KG1 (cell line): ENCODE results near the gene OTOP2.

Experiments used
- DNase-seq: peaks from one replicate; lab custom pipeline; 2025; lab: John Stamatoyannopoulos, UW

The OTOP2 gene

DNA sequence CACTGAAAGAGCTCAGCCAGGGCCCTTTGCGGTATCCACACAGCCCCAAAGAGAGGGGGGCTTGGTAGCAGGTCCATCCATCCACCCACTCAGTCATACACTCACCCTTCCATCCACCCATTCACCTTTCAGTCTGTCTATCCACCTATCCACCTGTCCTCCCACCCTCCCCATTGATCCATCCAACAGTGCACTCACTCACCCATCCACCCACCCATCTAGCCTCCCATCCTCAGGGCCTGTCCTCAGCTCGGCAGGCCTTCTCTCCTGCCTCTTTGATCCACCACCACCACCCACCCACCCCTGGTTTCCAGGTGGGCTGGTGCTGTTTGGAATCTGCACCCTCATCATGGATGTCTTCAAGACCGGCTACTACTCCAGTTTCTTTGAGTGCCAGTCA is 1.2 kb downstream of the OTOP2 start:
- no peak for DNase-seq

DNA sequence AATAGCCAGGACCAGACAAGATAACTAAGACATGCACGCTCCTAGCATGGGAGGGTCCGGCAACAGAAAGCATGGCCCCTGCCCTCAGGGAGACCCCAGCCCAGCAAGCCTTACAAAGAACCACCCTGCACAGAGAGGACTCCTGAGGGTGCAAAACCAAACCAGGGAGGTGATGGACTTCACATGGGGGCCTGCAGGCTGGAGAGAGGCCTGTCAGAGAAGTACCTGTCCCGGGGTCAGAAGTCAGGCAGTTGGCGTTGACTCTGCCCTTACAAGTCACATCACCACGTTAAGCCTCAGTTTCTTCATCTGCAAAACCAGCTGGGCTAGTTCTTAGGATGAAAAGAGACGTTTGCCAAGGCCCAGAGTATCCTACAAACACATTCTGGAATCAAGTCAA is 4.7 kb downstream of the OTOP2 start:
- no peak for DNase-seq

DNA sequence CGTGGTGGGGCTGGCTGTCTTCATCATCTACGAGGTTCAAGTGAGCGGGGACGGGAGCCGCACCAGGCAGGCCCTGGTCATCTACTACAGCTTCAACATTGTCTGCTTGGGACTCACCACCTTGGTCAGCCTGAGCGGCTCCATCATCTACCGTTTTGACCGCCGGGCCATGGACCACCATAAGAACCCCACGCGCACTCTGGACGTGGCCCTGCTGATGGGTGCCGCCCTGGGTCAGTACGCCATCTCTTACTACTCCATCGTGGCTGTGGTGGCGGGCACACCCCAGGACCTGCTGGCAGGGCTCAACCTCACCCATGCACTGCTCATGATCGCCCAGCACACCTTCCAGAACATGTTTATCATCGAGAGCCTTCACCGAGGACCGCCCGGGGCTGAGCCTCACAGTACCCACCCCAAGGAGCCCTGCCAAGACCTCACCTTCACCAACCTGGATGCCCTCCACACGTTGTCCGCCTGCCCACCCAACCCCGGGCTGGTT is 6.5 kb downstream of the OTOP2 start:
- DNase-seq: no peak

DNA sequence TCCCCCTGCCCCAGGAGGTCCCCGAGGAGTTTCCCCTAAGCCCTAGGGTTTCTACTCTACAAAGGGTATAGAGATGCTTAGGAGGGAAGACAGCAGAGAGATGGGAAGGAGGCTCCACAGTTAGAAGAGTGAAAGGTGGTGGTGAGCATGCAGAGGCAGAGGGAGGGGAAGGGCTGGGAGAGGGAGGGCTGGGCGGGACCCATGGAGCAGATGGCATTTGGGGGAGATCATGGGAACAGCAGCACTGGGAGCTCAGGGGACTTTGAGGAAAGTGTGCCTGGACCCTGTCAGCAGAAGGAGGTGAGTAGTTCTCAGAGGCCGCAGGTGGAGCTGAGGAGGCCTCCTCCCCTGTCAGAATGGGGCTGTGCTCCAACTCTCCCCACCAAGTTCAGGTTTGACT is 11.0 kb downstream of the OTOP2 start:
- no peak for DNase-seq

DNA sequence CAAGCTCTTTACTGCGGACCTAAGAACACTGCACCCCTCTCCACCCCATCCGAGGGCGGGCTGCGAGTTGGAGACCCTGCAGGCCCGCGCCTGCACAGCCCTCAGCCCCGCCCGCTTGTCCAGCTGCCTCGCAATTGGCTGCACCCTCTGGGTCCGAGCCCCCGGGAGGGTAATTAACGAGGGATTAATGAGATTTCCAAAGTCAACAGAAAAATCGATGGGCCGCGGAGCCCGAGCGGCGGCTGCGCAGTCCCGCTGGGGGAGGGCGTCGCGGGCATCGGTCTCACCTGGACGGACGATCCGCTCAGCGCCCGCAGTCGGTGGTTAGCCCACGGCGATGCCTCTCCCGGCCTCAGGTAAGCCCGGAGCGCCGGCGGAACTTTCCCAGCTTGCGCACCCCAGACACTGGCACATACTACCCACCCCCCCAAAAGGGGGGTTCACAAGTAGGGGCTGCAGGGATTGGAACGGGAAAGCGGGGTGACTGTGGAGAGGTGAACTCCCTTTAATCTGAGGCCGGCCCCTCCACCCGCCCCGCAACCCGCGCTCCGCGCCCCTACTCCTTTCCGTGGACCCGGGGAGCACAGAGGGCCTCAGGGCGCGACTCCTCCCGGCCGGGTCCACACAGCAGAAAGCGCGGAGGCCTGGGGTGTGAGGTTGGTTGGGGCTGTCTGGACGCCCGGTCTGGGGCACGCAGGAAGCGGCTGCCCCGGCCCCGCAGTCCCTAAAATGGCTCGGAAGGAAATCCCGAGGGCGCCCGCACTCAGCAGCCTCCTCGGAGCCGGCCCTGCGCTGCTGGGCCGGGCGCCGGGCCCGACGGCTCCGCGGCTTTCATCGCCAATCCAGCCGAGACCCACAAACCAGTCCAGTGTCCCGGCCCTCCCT is 11.8 kb downstream of the OTOP2 start, which contains the start of gene OTOP3:
Gene OTOP3, plus strand, starts transcription at position 314 of the 885 bp plus-strand sequence. Its CDS starts 24 bp downstream, at position 338.
- DNase-seq: no peak

DNA sequence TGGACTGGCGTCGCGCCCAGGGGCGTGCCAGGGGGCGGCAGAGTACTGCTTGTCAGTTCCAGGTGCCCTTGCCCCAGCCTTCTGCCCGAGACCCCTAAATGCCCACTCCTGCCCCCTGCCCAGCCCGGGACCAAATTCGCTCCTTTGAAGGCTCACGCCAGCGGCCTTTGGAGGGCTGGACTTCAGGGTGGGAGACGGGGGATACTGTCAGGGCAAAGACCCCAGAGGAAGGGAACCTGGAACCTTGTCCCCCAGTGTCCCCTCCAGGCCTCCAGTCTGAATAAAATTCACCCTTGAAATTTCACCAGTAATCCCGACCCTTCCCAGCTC is 12.4 kb downstream of the OTOP2 start:
- DNase-seq: no peak

DNA sequence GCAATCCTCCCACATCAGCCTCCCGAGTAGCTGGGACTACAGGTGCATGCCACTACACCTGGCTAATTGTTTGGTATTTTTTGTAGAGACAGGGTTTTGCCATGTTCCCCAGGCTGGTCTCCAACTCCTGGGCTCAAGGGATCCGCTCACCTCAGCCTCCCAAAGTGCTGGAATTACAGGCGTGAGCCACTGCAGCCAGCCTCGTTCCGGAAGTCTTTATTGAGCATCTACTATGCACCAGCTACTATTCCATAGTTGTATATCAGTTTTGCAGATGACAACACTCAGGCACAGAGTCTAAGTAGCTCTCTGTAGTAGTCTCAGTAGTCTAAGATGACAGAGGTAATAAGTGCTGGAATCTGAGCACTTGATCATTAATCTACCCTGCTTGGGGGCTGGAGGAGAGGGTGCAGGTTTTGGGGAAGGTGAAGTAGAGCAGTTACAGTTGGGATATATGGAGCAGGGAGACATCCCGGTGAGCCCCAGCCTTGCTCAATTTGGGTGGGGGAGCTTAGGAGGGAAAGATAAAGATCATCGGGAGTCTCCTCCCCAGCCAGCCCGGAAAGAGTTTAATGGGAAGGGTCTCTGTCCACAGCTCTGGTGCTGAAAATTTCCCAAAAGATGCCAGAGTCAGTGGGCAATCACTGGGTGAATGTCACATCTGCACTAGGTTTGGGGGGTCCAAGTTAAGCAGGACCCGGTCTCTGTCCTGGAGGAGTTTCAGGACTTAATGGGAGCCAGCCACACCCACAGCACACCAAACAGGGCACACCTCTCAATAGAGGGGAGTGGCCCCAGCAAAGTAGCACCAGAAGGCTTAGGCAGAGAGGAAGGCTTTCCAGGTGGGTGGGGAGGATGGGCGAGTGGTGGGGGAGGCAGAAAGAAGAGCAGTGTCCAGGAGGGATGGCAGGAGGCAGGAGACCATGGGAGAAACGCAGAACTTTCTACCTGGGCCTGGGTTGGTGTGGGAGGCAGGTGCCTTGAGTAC is 13.3 kb downstream of the OTOP2 start:
- DNase-seq: no peak

DNA sequence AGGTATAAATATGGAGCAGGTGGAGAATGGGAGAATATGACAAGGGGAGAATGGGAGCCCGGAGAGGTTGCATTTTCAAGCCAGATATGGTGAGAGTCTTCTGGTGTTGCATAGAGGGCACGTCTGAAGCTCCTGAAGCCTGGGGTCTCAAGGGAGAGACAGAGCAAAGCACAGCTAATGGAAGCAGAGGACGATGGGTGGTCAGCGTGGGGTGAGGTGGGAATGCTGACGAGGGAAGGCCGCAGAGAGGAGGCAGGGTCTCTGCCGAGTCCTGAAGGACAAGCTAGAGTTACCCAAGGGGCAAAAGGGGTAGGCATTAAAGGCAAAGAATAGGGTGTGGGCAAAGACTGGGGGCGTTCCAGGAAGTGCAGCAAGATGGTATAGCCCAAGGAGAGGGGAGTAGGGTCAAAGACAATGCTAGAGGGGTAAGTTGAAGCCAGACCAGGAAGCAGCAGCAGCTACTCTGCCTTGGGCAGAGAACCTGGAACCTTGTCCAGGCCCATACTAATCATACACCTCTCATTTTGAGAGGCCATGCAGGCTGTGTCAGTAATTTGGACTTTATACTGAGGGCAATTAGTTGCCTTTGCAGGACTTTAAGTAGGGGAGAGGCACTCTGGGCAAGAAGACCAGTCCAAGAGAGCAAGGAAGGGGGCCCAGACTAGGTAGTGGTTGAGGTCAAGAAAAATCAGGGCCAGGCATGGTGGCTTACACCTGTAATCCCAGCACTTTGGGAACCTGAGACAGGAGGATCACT is 14.3 kb downstream of the OTOP2 start:
- DNase-seq: no peak

DNA sequence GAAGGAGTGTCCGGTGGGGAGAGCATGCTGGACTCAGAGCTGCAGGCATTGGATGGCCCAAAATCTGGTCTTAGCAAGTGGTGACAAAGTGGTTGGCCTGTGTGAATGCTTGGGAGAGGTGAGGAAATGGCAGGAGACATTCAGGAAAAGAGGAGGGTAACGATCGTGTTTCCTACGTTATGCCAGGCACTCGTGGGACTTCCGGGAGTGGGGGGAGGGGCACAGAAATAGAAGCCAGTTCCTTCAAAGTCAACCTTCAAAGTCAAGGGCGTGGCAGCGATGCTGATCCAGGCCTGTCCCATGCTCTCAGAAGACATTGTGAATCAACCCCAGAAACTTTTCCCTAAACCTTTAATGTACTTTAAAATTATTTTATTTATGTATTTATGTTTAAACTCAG is 15.5 kb downstream of the OTOP2 start:
- no peak for DNase-seq

DNA sequence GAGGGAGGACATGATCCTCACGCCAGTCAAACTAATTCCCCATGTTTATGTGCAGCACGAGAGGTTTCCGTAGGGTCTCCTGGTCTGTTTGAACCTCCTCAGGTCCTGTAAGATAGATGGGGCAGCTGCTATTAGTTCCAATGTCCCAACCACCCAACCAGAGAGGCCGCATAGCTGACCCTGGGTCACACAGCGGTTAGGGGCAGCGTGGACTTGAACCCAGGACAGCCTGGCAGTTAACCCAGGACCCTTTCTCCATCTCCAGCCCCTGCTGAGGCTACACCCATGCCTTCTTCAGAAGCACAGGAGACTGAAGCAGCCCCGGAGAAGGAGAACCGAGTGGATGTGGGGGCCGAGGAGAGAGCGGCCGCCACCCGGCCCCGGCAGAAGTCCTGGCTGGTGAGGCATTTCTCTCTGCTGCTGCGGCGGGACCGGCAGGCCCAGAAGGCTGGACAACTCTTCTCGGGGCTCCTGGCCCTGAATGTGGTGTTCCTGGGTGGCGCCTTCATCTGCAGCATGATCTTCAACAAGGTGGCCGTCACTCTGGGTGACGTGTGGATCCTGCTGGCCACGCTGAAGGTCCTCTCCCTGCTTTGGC is 17.2 kb downstream of the OTOP2 start:
- DNase-seq: no peak

DNA sequence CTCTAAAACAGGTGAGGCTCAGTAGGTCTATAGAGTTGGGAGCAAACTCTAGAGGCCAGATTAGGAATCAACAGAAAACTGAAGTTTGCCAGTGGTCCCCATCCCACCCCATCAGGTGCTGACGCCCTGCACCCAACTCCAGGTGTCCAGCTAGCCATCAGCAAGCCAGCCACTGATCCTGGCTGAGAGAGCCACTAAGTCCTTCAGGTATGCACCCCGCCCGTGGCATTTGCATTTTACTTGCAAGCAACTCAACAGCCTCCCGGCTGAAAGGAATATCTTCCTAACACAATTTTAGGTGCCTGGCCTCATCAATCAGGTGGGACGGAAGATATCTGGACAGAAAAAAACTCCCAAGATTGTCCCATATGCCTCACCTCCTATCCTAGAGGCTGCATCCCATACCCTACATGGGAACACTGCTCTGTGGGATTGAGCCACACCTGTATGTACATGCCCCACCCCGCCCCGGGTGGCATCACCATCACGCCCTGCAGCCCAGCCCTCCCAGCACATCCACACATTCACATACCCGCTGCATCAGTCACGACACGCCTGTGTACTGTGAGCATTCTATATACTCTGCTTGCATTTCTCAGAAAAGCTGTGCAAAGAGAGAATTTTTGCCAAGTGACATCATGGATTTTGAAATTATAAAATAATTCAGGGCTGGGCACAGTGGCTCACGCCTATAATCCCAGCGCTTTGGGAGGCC is 19.9 kb downstream of the OTOP2 start:
- DNase-seq: no peak

DNA sequence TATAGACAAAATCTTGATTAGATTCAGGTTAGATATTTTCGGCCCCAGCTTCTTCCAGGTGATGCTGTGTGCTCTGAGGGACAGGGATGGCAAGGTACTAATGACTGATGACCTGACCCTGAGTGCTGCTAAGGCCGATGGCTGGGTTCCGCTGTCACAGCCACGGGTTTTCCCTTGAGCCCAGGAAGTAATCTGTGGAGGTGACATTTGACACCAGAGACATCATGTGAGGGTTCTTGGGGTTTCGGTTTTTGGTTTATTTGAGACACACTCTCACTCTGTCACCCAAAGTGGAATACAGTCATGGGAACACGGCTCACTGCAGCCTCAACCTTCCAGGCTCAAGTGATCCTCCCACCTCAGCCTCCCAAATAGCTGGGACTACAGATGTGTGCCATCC is 21.5 kb downstream of the OTOP2 start:
- DNase-seq: no peak

DNA sequence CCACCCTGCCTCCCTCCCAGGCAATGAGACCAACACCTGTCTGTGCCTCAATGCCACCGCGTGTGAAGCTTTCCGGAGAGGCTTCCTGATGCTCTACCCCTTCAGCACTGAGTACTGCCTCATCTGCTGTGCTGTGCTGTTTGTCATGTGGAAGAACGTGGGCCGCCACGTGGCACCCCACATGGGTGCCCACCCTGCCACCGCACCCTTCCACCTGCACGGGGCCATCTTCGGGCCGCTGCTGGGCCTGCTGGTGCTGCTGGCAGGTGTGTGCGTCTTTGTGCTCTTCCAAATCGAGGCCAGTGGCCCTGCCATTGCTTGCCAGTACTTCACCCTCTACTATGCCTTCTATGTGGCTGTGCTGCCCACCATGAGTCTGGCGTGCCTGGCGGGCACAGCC is 22.6 kb downstream of the OTOP2 start:
- DNase-seq: no peak

DNA sequence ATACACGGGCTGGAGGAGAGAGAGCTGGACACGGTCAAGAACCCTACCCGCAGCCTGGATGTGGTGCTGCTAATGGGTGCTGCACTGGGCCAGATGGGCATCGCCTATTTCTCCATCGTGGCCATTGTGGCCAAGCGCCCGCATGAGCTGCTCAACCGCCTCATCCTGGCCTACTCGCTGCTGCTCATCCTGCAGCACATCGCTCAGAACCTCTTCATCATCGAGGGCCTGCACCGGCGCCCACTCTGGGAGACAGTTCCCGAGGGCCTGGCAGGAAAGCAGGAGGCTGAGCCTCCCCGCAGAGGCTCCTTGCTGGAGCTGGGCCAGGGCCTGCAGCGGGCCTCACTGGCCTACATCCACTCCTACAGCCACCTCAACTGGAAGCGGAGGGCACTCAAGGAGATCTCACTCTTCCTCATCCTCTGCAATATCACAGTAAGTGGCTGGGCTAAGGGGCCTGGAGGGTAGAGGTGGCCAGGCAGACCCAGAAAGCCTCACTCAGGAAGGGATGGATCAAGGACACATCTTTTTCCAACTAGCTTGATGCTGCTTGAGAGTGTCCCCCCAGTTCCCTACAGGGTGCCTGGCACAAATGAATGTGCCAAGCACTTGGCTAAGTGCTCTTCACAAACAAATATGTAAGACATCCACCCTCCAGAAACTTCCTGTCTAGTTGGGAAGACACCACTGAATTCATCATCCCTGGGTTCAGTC is 23.1 kb downstream of the OTOP2 start:
- no peak for DNase-seq

DNA sequence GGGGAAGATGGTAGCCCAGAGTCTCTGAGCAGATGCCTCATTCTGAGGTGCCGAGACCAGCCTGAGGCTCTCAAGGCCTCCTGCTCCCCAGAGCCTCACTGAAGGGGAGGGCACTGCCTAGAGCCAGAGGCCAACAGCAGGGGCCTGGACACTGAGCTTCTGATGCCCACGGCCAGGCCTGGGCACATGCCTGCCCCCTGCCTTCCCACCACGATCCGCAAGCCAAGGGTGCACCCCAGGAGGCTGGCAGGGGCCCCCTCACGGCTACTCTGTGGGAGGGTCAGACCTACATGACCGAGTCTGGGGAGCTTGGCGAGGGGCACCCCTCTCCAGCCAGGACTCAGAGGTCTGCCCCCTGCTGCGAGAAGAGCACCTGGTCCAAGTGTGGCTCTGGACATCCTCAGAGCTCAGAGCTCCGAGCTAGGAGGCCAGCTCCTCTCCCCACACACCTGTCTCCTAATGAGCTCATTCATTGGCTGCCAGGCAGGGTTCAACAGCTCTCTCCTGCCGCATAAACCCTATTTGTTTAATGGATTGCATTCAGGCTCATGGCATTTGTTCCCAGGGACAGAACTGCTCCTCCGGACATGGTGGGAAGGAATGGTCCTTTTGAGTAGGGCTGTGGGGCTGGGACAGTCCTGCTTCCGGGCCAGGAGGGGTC is 25.5 kb downstream of the OTOP2 start:
- no peak for DNase-seq

DNA sequence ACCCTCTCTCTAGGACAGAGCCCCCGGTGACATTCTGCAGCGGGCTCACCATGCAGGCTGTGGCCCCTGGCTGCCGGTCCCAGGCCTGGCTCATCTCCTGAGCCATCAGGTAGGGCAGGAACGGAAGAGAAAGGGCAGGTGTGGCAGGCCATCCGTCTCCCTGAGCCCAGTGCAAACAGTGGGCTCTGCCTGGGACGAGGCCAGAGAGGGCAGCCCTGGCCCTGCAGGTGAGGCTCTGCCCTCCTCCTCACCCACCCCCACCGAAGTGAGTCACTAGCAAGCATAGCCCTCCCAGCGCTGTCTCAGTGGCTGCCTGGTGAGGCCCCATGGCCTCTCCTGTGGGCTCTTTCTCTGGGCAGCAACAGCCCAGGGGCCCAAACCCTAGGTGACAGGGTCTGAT is 26.1 kb downstream of the OTOP2 start:
- DNase-seq: no peak

DNA sequence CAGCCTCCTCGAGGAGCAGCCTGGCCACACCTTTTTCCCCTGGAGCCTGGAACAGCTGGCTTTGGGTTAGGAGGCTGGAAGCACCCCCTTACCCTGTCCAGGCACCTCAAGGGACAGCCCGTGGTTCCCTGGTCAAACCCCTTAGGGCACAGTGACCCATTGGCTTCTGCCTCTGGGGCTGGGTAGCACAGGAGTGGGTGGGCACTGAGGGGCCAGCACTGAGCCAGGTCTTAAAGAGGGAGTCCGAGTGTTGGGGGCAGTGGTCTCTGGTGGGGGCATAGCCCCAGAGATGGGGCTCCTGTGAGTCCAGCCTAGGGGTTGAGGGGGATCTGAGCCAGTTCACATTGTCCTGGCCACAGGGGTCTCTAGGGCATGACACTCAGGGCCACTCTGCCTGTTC is 27.0 kb downstream of the OTOP2 start:
- DNase-seq: no peak

DNA sequence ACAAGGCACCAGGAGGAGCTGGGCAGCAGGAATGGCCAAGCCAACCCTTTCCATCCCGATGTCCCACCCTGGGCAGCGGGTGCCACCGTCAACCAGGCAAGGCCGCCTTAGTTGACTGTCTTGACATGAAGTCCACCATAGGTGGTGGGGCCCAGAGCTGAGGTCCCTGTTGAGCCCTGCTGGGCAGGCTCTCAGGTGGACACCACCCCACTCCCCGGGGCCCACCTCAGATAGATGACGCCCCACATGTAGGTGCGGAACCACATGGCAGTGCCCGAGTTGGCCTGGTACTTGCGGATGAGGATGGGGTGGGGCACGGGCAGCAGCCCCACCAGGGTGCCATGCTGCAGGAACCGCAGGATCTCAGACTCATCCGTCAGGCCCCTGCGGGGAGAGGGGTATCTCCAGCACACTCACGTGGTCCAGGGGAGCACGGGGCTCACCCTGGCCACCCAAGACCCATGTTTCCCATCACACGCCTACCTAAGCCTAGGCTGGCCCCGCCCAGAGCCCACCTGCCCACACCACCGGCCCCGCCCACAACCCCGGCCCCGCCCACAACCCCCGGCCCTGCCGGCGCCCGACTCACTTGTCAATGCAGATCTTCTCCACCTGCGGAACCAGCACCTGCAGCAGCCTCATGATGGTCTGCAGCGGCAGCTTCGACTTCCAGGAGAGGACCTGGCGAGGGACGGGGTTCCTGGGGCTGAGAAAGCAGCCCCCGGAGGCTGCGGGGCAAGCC is 27.8 kb downstream of the OTOP2 start:
- DNase-seq: no peak
